Thyroid gland (tissue), 4 donors: Measurements from ENCODE around the gene IQGAP2. TPM values are rescaled to one million over a fixed set of nuclear protein-coding genes. Genes with fewer than 3 reads are reported as not detected.

Source experiments
- DNase-seq, 2 donors: peaks; one replicate each; pipeline ENCODE4 v3.0.0-alpha.2; 2019
- H3K27ac ChIP-seq, 3 donors: fragments of 200-600 bp; sonication (generic); 1 replicate in 2 of 3; 2 replicates in 1 of 3; pipeline ENCODE4 v1.5.1; 2016 to 2019; ENCODE audit warnings: mild to moderate bottlenecking in 1 of 3, moderate library complexity in 1 of 3
- H3K27me3 ChIP-seq: fragments of 200-600 bp; sonication (generic); one replicate; pipeline ENCODE4 v1.5.1; 2019
- H3K36me3 ChIP-seq, 2 donors: fragments of 200-600 bp; sonication (generic); one replicate each; pipeline ENCODE4 v1.5.1; 2016 to 2019
- H3K4me1 ChIP-seq, 2 donors: fragments of 200-600 bp; sonication (generic); one replicate each; pipeline ENCODE4 v1.5.1; 2017 to 2019
- H3K4me3 ChIP-seq, 3 donors: fragments of 200-600 bp; sonication (generic); replicated peaks in 1 of 3; 1 replicate in 2 of 3; 2 replicates in 1 of 3; pipeline ENCODE4 v1.5.1; 2016; ENCODE audit warnings: mild to moderate bottlenecking in 1 of 3
- H3K9me3 ChIP-seq: fragments of 200-600 bp; sonication (generic); one replicate; pipeline ENCODE4 v1.5.1; 2017
- POLR2A ChIP-seq, 2 donors: fragments of 450-650 bp; IDR thresholded peaks; one replicate each; pipeline ENCODE4 v1.6.1; 2017; ENCODE audit warnings: antibody characterized with exemption in 2 of 2, mild to moderate bottlenecking in 2 of 2, moderate library complexity in 1 of 2
- WGBS, 2 donors: methylation state at CpG; one replicate each; pipeline ENCODE4 v1.1.5; 2017; 5-methylcytosine and 5-hydroxymethylcytosine counted together
- intact Hi-C: fragments of 100-400 bp; cut with DNase I; formaldehyde crosslinking; loops from one replicate; pipeline ENCODE4 v1.15.1; 2023
- total RNA-seq, 4 donors: library from RNA; depleted of rRNA; stranded (reverse); fragments of >200 nt; gene quantifications; one replicate each; pipeline ENCODE4 v1.2.3, GENCODE V29; 2016
- TF ChIP-seq, protein P1 (sequence below), 6 experiments: fragments of 200-600 bp in 3 of 6; fragments of 450-650 bp in 3 of 6; sonication (generic) in 3 of 6; IDR thresholded peaks; one replicate each; pipeline ENCODE4 v1.5.1; 2016 to 2019; ENCODE audit warnings: antibody characterized with exemption in 6 of 6, mild to moderate bottlenecking in 2 of 6, inconsistent platforms in 1 of 6, moderate library complexity in 1 of 6

Gene IQGAP2
- total RNA-seq, 4 donors from 2014 or later = 55.1 to 85.5 (median 64.0) TPM

- no peak for TF ChIP-seq POLR2A (IDR thresholded peaks at IDR 0.05)
- TF ChIP-seq, protein P1, sequence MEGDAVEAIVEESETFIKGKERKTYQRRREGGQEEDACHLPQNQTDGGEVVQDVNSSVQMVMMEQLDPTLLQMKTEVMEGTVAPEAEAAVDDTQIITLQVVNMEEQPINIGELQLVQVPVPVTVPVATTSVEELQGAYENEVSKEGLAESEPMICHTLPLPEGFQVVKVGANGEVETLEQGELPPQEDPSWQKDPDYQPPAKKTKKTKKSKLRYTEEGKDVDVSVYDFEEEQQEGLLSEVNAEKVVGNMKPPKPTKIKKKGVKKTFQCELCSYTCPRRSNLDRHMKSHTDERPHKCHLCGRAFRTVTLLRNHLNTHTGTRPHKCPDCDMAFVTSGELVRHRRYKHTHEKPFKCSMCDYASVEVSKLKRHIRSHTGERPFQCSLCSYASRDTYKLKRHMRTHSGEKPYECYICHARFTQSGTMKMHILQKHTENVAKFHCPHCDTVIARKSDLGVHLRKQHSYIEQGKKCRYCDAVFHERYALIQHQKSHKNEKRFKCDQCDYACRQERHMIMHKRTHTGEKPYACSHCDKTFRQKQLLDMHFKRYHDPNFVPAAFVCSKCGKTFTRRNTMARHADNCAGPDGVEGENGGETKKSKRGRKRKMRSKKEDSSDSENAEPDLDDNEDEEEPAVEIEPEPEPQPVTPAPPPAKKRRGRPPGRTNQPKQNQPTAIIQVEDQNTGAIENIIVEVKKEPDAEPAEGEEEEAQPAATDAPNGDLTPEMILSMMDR (IDR thresholded peaks at IDR 0.05) = no peak
- Histone ChIP-seq H3K4me1 (peaks cover 5 to 8% of the 10 kb centered on the region in 2 donors), H3K4me3 (no peak overlapping the region), H3K27ac (no peak overlapping the region), H3K36me3 (no peaks in the 10 kb centered on the region), H3K9me3 (no peaks in the 10 kb centered on the region), H3K27me3 (no peaks in the 10 kb centered on the region)
- DNase-seq = no peak
- intact Hi-C loops = no loop called here
These were observed 240.3 kb downstream of the IQGAP2 start for GRCh38 chr5:76643371-76643770.

GRCh38 chr5:76649140-76649539 is 246.1 kb downstream of the IQGAP2 start:
- Histone ChIP-seq H3K27me3 (no peaks in the 10 kb centered on the region), H3K4me1 (no peaks in the 10 kb centered on the region), H3K9me3 (no peaks in the 10 kb centered on the region), H3K36me3 (no peaks in the 10 kb centered on the region), H3K4me3 (no peak overlapping the region), H3K27ac (no peak overlapping the region)
- no peak for DNase-seq
- TF ChIP-seq POLR2A (IDR thresholded peaks at IDR 0.05) = no peak
- TF ChIP-seq, protein P1 (IDR thresholded peaks at IDR 0.05) = no peak
- WGBS, 2 donors = 98 to 100% methylated on average over 2 of the region's 2 CpGs
- intact Hi-C loops = no loop called here

DNA sequence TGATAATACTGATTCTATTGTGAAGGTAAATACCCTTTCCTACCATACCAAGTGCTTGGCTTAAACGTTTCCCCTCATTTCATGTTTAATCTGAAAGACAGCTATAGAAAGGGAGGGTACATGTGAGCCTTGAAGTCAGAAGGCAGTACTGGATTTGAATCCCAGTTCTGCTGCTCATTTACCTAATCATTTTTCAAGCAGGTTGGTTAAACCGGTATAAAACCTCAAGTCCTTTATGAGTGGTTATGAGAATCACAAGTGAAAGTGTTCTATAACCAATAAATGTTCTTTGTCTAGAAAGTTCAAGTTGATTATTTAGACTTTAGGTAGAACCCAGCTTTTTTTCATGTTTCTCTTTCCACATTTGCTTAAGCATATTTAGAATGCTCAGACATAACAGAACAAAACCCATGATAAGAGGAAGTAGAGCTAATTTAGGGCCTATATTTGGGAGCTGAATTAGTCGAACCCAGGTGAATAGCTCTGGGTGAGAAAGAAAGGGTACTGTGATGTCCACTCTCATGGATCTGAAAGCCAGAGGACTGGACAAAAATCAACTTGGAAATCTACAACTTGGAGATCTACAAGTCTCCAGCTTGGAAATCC is 249.8 kb downstream of the IQGAP2 start:
- H3K27me3 ChIP-seq = no peaks in the 10 kb centered on the region
- WGBS, 2 donors = 88 to 89% methylated on average over 3 of the region's 3 CpGs
- no peaks in the 10 kb centered on the region for H3K36me3 ChIP-seq
- no peak for DNase-seq
- H3K4me1 ChIP-seq = peaks cover 12 to 15% of the 10 kb centered on the region in 2 donors
- H3K4me3 ChIP-seq = no peak overlapping the region
- TF ChIP-seq POLR2A (IDR thresholded peaks at IDR 0.05) = no peak
- TF ChIP-seq, protein P1 (IDR thresholded peaks at IDR 0.05) = no peak
- no peaks in the 10 kb centered on the region for H3K9me3 ChIP-seq
- intact Hi-C loops = no loop called here
- H3K27ac ChIP-seq = no peak overlapping the region

DNA sequence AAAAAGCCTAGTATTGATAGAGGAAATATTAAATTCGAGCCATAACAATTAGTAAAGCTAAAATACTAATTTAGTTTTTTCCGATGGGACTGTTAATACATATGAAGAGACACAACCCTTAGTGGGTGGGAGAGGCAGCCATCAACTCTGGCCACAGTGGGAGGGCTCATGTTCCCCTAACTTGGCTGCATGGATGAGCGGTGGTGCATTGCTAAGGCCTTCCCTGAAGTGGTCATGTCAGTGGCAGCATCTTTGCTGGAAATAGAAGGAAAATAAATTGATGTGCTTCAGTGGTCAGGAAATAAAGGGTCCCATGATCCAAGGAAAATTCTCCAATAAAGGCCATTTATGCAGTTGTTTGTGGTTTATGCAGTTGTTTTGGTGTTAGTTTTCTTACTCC is 254.0 kb downstream of the IQGAP2 start:
- H3K4me1 ChIP-seq = peaks cover 13 to 15% of the 10 kb centered on the region in 2 donors
- H3K27ac ChIP-seq = peak overlapping the region in 2 of 3 donors; percentile 34 to 46
- H3K4me3 ChIP-seq = no peak overlapping the region
- H3K9me3 ChIP-seq = no peaks in the 10 kb centered on the region
- intact Hi-C loops = no loop called here
- TF ChIP-seq, protein P1 (IDR thresholded peaks at IDR 0.05) = no peak
- no peak for TF ChIP-seq POLR2A (IDR thresholded peaks at IDR 0.05)
- peaks cover 0 to 2% of the 10 kb centered on the region in 2 donors for H3K36me3 ChIP-seq
- peak; percentile 60 to 64 for DNase-seq
- no peaks in the 10 kb centered on the region for H3K27me3 ChIP-seq
- 86 to 87% methylated on average over 3 of the region's 3 CpGs for WGBS, 2 donors

GRCh38 chr5:76657683-76658311 is 254.7 kb downstream of the IQGAP2 start:
- no peak overlapping the region for H3K4me3 ChIP-seq
- 61 to 66% methylated on average over 6 of the region's 6 CpGs for WGBS, 2 donors
- intact Hi-C loops = no loop called here
- H3K36me3 ChIP-seq = peaks cover 0 to 2% of the 10 kb centered on the region in 2 donors
- H3K27ac ChIP-seq = peak overlapping the region in 2 of 3 donors; percentile 34 to 46
- H3K9me3 ChIP-seq = no peaks in the 10 kb centered on the region
- no peaks in the 10 kb centered on the region for H3K27me3 ChIP-seq
- no peak for TF ChIP-seq POLR2A (IDR thresholded peaks at IDR 0.05)
- TF ChIP-seq, protein P1 (IDR thresholded peaks at IDR 0.05) = no peak
- H3K4me1 ChIP-seq = peaks cover 13 to 15% of the 10 kb centered on the region in 2 donors
- no peak for DNase-seq
